ENCODE measurements around the gene RHOF.

RHOF gene

DNA sequence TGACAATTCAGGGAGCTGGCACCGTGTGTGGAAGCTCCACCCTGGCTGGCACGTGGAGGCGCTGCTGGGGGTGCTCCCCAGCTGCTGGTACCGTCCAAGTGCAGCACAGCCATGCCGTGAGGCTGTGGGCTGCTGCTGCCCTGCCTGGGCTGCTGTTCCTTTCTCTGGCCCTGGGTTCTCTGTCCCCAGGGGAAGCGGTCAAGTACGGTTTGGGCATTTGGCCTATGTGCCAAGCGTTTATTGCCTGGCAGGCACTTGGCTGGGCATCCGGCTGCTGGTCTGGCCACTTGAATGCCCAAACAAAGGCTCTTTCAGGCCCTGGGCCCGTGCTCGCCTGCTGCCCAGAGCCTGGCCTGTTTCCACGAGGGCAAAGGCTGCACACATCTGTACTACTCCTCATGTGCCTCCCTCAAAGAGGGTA, 39.6 kb downstream of the RHOF start:
- Histone ChIP-seq H3F3A (ENCODE audit: control insufficient read depth, insufficient read depth) (no peaks in the 10 kb centered on the region), H3K27ac (ENCODE audit: low read depth, low read length) (no peak overlapping the region), H3K36me3 (ENCODE audit: control insufficient read depth, low read length) (no peaks in the 10 kb centered on the region), H3K9me3 (ENCODE audit: control insufficient read depth, insufficient read depth, low read length) (no peaks in the 10 kb centered on the region), H3K79me2 (ENCODE audit: control insufficient read depth, low read length) (no peaks in the 10 kb centered on the region), H3K4me1 (ENCODE audit: control insufficient read depth, low read length) (no peaks in the 10 kb centered on the region), H4K20me1 (ENCODE audit: control insufficient read depth, insufficient read depth, low read depth, low read length) (no peaks in the 10 kb centered on the region), H3K9me2 (replicated peaks; ENCODE audit: control insufficient read depth, low read length) (no peaks in the 10 kb centered on the region), H3K4me2 (ENCODE audit: low read length) (no peak overlapping the region), H3K27me3 (ENCODE audit: control insufficient read depth, low read length) (no peaks in the 10 kb centered on the region), H3K4me3 (ENCODE audit: low read length) (no peak overlapping the region)
- TF ChIP-seq CTCF (IDR thresholded peaks at IDR 0.05; ENCODE audit: low read depth, low read length, poor library complexity, severe bottlenecking) = no peak
- no peak for TF ChIP-seq EZH2phosphoT487 (IDR thresholded peaks at IDR 0.05; ENCODE audit: borderline replicate concordance, low read length)

DNA sequence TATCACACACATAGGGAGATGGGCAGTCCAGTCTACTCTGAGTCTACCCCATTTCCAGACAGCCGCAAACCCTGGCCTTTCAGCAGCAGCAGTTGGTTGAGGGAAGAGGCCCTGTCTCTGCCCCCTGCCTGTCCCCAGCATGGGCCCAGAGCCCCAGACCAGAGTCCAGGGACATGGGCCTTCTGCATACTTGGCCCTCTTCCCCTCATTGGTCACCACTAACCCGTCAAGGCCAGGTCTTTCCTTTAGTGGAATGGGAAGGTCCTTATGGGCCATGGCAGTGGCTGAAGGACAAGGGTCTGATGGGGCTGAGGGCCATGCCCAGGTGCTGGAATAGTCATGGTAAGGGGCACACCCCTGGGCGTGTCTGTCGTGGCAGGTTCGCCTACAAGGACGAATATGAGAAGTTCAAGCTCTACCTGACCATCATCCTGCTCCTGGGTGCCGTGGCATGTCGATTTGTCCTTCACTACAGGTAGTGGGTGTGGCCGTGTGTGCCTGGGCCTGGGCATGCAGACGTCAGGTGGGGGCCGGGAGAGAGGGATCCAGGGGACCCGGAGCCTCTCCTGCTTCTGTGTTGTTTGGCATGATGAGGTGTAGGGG, 41.6 kb downstream of the RHOF start:
- H3K79me2 ChIP-seq (ENCODE audit: control insufficient read depth, low read length) = no peaks in the 10 kb centered on the region
- no peaks in the 10 kb centered on the region for H3F3A ChIP-seq (ENCODE audit: control insufficient read depth, insufficient read depth)
- no peaks in the 10 kb centered on the region for H3K4me1 ChIP-seq (ENCODE audit: control insufficient read depth, low read length)
- H3K4me3 ChIP-seq (ENCODE audit: low read length) = no peak overlapping the region
- H3K9me3 ChIP-seq (ENCODE audit: control insufficient read depth, insufficient read depth, low read length) = no peaks in the 10 kb centered on the region
- TF ChIP-seq CTCF (IDR thresholded peaks at IDR 0.05; ENCODE audit: low read depth, low read length, poor library complexity, severe bottlenecking) (no peak), EZH2phosphoT487 (IDR thresholded peaks at IDR 0.05; ENCODE audit: borderline replicate concordance, low read length) (no peak)
- H3K27ac ChIP-seq (ENCODE audit: low read depth, low read length) = no peak overlapping the region
- no peaks in the 10 kb centered on the region for H3K9me2 ChIP-seq (replicated peaks; ENCODE audit: control insufficient read depth, low read length)
- H3K4me2 ChIP-seq (ENCODE audit: low read length) = no peak overlapping the region
- no peaks in the 10 kb centered on the region for H3K27me3 ChIP-seq (ENCODE audit: control insufficient read depth, low read length)
- no peaks in the 10 kb centered on the region for H3K36me3 ChIP-seq (ENCODE audit: control insufficient read depth, low read length)
- no peaks in the 10 kb centered on the region for H4K20me1 ChIP-seq (ENCODE audit: control insufficient read depth, insufficient read depth, low read depth, low read length)

DNA sequence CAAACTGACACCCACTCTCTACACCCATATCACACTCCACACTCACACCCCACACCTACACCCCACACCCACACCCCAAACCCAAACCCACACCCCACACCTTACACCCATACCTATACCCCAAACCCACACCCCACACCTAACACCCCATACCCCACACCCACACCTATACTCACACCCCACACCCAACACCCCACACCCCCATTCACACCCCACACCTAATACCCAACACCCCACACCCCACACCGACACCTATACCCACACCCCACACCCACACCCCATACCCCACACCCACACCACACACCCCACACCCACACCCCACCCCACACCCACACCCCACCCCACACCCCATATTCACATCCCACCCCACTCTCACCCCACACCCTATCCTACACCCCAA, 42.5 kb downstream of the RHOF start:
- Histone ChIP-seq H3K4me2 (ENCODE audit: low read length) (no peak overlapping the region), H4K20me1 (ENCODE audit: control insufficient read depth, insufficient read depth, low read depth, low read length) (no peaks in the 10 kb centered on the region), H3K27ac (ENCODE audit: low read depth, low read length) (no peak overlapping the region), H3K79me2 (ENCODE audit: control insufficient read depth, low read length) (no peaks in the 10 kb centered on the region), H3K4me3 (ENCODE audit: low read length) (no peak overlapping the region), H3F3A (ENCODE audit: control insufficient read depth, insufficient read depth) (no peaks in the 10 kb centered on the region), H3K36me3 (ENCODE audit: control insufficient read depth, low read length) (no peaks in the 10 kb centered on the region), H3K9me2 (replicated peaks; ENCODE audit: control insufficient read depth, low read length) (no peaks in the 10 kb centered on the region), H3K27me3 (ENCODE audit: control insufficient read depth, low read length) (no peaks in the 10 kb centered on the region), H3K4me1 (ENCODE audit: control insufficient read depth, low read length) (no peaks in the 10 kb centered on the region), H3K9me3 (ENCODE audit: control insufficient read depth, insufficient read depth, low read length) (no peaks in the 10 kb centered on the region)
- TF ChIP-seq EZH2phosphoT487 (IDR thresholded peaks at IDR 0.05; ENCODE audit: borderline replicate concordance, low read length) = no peak
- no peak for TF ChIP-seq CTCF (IDR thresholded peaks at IDR 0.05; ENCODE audit: low read depth, low read length, poor library complexity, severe bottlenecking)
